GM12872 (cell line): Measurements from ENCODE around the gene ZFR2.

Experiments used
- TF ChIP-seq, protein P1 (sequence below): IDR thresholded peaks from 3 replicates; pipeline ENCODE4 v1.5.1; 2011; ENCODE audit warnings: low read depth, mild to moderate bottlenecking, low read length, moderate library complexity; ENCODE audit not compliant: insufficient read depth

The ZFR2 gene

DNA sequence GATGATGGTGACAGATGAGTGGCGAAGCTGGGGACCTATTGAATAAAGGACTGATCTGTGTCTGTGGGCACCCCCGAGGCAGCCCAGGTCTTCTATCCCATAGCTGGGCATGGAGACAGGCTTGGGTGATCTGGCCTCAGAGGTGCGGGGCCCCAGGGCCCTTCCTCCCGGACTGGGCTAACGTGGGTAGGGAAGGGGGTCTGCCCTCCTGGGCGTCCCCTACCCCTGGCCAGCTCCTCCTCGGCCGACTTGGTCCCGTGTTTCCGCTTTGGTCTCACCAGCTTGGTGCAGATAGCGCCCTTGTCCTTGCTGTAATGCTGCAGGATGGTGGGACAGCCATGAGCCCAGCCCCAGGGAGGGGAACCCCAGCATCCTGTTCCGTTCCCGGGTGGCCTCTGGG, 85.9 kb downstream of the ZFR2 start:
- TF ChIP-seq, protein P1, sequence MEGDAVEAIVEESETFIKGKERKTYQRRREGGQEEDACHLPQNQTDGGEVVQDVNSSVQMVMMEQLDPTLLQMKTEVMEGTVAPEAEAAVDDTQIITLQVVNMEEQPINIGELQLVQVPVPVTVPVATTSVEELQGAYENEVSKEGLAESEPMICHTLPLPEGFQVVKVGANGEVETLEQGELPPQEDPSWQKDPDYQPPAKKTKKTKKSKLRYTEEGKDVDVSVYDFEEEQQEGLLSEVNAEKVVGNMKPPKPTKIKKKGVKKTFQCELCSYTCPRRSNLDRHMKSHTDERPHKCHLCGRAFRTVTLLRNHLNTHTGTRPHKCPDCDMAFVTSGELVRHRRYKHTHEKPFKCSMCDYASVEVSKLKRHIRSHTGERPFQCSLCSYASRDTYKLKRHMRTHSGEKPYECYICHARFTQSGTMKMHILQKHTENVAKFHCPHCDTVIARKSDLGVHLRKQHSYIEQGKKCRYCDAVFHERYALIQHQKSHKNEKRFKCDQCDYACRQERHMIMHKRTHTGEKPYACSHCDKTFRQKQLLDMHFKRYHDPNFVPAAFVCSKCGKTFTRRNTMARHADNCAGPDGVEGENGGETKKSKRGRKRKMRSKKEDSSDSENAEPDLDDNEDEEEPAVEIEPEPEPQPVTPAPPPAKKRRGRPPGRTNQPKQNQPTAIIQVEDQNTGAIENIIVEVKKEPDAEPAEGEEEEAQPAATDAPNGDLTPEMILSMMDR = no peak

DNA sequence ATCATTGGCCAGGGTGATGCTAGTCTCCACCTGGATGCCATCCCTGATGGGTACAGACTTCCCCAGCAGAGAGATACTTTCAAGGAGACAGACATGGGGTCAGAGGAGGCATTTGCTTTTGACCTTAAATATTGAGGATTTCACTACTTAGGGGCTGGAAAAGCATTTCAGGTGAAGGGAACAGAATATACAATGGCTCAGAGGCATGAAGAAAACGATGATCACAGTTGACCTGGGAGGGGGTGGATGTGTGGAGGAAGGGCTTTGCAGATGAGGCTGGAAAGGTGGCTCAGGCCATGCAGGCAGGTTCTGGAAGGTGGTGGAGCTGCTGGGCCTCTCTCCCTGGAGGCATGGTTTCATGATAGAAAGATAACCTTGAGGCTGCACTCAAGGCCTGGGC, 86.5 kb downstream of the ZFR2 start:
- TF ChIP-seq, protein P1 = no peak

DNA sequence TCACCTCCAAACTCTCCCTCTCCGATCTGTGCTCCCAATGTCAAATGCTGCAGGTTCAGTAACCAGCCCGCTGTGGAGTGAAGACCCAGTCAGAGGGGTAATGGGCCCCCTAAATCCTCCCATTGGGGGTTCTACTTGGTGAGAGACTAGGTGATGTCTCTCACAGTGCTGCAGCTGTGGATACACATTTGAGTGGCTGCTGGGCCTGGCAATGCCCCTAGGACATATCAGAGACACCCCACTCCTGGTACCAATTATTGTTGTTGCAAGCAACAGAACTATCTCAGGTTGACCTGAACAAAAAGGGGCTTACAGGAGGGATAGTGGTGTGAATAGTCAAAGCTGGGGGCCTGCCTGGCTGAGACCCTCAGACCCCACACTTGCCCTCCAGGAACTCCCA, 87.2 kb downstream of the ZFR2 start:
- TF ChIP-seq, protein P1 = no peak

DNA sequence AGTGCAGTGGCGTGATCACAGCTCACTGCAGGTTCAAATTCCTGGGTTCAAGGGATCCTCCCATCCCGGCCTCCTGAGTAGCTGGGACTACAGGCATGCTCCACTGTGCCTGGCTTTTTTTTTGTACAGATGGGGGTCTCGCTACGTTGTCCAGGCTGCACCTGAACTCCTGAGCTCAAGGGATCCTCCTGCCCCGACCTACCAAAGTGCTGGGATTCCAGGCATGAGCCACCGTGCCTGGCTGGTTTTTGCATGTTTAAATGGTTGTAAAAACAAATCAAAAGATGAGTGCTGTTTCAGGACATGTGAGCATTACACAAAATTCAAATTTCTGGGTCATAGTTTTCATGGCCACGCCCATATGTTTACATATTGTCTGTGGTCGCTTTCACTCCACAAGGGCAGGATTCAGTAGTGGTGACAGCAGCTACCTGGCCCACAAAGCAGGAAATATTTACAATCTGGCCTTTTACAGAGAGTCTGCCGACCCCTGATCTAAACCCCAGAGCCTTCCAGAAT, 88.0 kb downstream of the ZFR2 start:
- TF ChIP-seq, protein P1 = no peak

DNA sequence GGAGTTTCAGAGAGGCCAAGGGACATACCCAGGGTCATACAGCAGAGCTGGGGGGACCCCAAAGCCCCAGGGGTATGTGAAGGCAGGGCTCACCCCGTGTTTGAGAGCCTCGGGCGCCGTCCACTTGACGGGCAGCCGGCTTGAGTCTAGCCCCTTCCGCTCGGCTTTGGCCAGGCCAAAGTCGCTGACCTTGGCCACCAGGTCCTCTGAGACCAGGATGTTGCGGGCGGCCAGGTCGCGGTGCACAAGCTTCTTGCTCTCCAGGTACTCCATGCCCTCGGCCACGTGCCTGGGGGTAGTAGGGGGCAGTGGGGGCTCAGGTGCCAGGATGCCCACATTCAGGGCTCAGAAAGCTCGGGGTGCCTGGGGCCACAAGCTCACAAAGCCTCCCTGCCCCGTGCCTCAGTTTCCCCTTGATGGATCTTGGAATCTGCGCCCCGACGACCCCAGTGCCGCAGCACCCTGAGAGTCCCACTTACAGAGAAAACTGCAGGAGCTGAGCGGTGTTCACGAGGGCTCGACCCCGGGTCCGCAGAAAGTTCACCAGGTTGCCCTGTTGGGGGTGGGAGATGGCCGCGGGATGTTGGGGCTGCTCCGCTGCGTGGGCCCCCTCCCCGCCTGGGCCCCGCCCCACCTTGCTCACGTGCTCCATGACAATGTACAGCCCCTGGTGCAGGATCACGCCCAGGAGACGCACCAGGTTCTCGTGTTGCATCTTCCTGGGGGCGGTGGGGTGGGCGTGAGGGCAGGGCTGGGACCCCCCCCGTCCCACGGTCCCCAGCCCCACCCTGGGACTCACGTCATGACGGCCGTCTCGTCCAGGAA, 89.7 kb downstream of the ZFR2 start:
- TF ChIP-seq, protein P1 = no peak

DNA sequence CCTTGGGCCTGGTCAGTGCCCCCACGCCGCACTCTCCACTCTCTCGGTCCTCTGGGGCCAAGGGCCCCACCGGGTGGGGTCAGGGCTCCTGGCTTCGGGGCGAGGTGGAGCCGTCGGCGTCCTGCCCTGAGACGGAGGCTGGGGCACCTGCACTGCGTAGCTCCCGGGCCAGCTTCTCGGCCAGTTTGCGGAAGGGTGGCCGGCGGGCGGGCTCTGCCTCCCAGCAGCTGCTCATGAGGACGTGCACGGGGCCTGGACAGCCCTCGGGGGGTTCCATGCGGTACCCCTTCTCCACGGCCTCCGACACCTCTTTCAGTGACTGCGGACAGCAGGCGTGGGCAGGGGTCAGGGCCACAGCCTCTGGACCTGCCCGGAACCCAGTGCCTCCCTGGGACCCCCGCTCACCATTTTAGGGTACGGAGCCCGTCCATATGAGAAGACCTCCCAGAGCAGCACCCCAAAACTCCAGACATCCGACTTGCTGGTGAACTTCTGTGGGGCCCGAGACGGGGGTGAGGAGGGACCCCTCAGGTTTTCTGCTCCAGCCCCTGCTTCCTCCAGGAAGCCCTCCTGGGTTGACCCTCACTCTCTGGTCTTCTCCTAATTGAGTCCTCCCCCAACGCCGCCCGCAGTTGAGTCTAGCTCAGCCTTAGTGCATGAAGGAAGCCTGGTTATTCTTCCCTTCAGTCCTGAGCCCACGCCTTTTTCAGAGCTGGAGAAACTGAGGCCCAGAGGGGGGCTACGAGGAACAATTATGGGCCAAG, 90.6 kb downstream of the ZFR2 start:
- TF ChIP-seq, protein P1 = no peak

DNA sequence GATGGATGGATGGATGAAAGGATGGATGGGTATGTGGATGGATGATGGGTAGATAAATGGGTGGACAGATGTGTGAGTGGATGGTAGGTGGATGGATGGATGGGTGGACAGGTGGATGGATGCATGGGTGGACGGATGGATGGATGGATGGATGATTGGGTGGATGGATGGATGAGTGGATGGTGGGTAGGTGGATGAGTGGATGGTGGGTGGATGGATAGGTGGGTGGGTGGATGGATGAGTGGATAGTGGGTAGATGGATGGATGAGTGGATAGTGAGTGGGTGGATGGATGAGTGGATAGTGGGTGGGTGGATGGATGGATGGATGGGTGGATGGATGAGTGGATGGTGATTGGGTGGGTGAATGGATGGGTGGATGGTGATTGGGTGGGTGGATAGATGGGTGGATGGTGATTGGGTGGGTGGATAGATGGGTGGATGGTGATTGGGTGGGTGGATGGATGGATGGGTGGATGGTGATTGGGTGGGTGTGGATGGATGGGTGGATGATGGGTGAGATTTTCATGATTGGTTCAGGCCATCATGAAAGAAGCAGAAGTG, 92.3 kb downstream of the ZFR2 start:
- TF ChIP-seq, protein P1 = no peak
